ELR (cell line): ENCODE measurements around the gene ADRA2C.

ENCODE experiments used
- DNase-seq: peaks from one replicate; pipeline ENCODE4 v3.0.0-alpha.2; 2015; ENCODE audit warnings: low read depth

Gene ADRA2C

GRCh38 chr4:3733195-3733594 lies 33.0 kb upstream of the ADRA2C start:
- DNase-seq: no peak

GRCh38 chr4:3735196-3735595 lies 31.0 kb upstream of the ADRA2C start:
- no peak for DNase-seq

DNA sequence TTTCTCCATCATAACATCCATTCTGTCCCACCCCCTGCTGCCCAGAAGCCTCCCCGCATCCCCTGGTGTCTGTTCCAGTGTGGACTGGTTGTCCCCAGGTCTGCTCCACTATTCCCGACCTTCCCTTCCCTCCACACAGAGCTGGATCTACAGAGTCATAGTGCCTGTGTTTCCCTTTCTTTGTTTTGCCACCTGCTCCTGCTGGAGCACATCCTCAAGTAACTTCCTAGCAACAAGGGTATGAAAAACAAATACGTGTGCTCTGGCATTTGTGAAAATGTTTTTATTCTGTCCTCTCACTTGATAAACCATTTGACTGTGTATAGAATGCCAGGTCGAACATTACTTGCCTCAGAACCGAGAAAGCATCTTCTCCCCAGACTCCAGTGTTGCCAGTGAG lies 29.9 kb upstream of the ADRA2C start:
- no peak for DNase-seq

DNA sequence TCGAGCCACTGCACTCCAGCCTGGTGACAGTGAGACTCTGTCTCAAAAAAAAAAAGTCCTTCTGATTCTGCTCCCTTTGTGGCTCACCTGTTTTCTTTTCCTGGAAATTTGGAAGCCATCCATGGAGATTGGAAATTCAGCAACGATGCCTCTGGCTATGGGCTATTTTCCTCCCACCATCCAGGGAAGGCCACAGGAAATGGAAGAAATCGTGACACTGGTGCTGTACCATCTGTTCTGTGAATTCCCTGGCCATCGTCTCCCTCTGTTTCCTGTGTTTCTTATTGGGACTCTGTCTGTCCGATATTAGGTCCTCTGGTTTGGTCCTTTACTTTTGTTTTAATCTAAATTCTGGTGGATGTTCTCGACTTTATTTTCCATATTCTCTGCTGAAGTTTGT lies 29.4 kb upstream of the ADRA2C start:
- no peak for DNase-seq

GRCh38 chr4:3739577-3739976 lies 26.6 kb upstream of the ADRA2C start:
- no peak for DNase-seq

GRCh38 chr4:3740256-3740655 lies 25.9 kb upstream of the ADRA2C start:
- no peak for DNase-seq

GRCh38 chr4:3741217-3742011 lies 24.8 kb upstream of the ADRA2C start:
- no peak for DNase-seq

DNA sequence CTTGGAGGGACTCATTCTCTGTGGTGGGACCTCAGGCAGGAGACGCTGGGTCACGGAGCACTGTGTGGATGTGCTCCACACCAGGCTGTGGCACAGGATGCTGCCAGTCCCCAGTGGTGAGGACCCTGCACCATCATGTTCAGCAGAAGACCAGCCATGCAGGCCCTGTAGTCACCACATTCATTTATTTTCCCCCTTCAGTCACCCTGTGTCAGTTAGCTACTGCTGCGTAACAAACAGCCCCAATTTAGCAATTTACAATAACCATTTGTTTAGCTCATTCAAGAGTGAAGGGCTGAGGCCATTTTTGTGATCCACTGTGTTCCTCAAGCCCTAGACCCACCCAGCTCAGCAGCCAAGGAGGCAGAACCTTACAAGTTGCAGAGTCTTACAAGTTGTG lies 23.6 kb upstream of the ADRA2C start:
- no peak for DNase-seq

DNA sequence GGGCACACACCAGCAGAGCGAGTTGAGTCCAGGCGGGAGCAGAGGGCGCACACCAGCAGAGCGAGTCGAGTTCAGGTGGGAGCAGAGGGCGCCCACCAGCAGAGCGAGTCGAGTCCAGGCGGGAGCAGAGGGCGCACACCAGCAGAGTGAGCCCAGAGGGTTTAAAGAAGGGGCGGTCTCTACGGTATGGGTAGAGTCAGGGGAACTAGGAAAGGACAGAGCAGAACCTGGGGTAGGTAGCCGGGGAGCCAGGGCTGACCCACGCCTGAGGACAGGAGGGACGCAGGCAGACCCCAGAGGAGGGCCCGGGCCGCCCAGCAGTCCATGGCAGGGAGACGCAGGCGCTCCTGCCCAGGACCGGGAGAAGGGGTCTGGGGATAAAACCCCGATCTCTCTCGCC lies 22.0 kb upstream of the ADRA2C start:
- DNase-seq: no peak

DNA sequence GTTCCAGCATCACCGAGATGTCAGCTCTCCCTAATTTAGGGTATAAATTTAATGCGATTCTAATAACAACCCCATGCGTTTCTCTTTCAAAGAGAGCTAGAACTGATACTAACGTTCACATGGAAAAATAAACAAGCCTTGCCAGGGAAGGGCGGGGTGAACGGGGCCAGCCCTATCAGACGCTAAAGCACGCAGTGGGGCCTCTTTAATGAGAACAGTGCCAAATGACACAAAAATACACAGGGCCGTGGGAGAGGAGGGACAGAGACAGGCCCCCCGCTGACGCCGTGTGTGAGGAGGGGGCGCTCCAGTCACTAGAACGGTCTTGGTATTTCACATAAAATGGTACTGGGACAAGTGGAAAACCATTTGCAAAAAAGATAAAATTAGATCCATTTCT lies 21.3 kb upstream of the ADRA2C start:
- no peak for DNase-seq

DNA sequence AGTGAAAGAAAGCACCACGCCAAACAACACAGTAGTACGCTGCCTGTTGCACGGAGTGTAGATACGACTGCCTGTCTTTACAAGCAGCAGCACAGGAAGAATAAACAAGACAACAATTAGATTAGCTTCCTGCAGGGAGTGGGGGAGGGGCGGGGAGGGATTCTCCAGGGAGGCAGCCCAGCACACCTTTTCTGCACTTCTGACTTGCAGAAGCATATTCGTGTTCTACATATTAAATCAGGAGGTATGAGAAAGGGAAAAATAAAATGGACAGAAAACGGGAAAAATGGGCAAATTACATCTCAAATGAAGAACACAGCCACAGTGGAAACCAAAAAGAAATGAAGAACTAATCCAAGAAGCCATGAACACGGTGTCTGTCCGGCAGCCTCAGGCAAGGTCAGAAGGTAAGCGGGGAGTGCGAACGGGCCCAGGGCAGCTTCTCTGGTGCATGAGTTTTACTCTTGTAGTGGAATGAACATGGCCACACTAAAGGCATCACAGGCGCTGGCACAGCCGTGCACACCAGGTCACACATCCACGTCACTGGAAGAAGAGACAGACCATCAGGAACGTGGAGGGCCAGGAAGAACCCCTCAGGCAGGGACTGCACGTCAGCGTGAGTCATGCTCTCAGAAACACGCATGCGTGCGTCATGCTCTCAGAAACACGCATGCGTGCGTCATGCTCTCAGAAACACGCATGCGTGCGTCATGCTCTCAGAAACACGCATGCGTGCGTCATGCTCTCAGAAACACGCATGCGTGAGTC lies 20.1 kb upstream of the ADRA2C start:
- peak; percentile 20 for DNase-seq

DNA sequence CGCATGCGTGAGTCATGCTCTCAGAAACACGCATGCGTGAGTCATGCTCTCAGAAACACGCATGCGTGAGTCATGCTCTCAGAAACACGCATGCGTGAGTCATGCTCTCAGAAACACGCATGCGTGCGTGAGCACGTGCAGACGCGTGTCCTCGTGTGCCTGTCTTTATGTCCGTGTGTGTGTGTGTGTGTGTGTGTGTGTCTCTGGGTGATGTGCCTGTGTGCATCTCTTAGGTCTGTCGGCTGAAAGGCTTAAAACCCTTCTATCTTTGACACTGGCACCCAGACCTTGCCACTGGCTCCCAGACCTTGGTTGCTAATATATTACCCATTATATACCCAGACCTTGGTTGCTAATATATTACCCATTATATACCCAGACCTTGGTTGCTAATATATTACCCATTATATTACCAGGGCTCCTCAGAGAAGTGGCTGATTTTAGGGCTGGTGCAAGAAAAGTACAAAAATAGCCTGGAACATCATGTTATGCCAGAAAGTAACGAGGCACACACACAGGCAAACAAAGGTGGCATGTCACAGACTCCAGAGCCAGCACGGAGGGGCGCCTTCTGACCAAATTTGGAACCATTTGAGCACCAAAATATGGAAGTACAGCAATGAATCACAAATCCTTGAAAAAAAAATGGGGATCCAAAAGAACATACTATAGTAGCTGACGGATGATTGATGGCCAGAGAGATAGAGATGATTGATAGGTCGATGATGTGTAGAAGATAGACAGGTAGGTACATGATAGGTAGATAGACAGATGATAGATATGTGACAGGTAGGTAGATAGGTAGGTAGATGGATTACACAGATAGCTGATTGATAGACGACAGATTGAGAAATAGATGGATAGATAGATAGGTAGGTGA lies 19.2 kb upstream of the ADRA2C start:
- no peak for DNase-seq

- peak; percentile 10 for DNase-seq
Observed at GRCh38 chr4:3747581-3747904, 18.6 kb upstream of the ADRA2C start.

GRCh38 chr4:3748136-3748898 lies 17.9 kb upstream of the ADRA2C start:
- no peak for DNase-seq

- no peak for DNase-seq
Observed at GRCh38 chr4:3749081-3749480, 17.1 kb upstream of the ADRA2C start.

GRCh38 chr4:3750334-3750733 lies 15.9 kb upstream of the ADRA2C start:
- no peak for DNase-seq

DNA sequence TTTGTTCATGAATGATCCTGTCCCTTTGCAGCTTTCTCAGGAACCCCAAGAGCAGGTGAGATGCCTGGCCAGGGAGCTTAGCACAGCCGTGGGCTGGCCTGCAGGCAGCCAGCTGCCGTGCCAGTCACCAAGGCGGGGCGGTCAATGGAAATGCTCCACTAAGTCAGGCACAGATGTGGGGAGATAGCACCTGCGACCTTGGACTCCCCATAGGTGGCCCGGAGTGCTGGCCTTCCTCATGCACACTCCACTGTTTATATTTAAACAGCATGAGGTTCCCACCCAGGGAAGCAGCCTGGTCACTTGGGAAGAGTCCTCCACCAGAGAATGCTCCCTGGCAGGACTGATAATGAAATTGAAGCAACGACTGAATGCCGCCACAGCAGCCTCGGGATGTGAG lies 14.2 kb upstream of the ADRA2C start:
- no peak for DNase-seq

GRCh38 chr4:3753726-3754412 lies 12.3 kb upstream of the ADRA2C start:
- DNase-seq: no peak

GRCh38 chr4:3756343-3757059 lies 9.7 kb upstream of the ADRA2C start:
- no peak for DNase-seq

DNA sequence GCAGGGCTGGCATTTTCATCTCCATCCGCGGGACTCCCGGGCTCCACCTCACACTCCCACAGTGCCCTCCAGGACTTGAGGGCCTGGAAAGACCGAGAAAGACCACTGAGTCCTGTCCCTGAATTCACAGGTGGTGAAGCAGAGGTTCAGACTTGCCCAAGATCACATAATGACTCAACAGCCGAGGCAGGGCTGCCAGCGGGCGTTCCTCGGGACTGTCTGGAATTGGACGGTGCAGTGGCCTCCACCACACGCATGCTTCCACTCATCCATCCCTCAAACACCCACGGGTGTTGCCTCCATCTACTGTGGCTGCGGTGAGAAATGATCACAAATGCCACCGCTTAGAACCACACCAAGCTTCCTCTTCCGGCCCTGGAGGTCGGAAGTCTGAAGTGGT lies 6.9 kb upstream of the ADRA2C start:
- no peak for DNase-seq

DNA sequence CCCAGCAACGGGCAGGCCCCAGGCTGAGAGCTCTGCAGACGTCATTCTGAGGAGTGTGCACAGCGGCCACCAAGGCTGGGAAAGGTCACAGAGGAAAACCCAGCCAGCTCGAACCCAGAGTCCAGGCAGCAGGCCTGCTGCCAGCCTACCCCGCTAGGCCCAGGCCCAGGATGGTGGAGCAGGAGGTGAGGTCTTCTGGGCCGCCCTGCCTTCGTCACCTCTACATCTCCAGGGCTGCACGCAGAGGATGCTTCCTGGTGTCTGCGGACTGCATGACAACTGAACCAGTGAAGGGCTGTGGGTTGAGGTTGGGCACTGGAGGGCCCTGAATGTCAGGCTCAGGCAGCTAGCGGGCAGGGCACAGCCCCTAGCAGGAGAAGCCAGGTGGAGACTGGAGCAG lies 5.8 kb upstream of the ADRA2C start:
- DNase-seq: no peak
